HG03442 (cell line): Measurements from ENCODE around the gene ZNF33A.
A peak's percentile ranks its signal among the peaks of the same experiment; 100 is the strongest.
"Not testable (repeated sequence)": the region's sequence is repeated elsewhere in the genome, so short reads cannot be mapped to it uniquely, and the experiment has no call there.

Experiments
- ATAC-seq: cut with Tn5 transposase; IDR thresholded peaks from one replicate; pipeline ENCODE4 v1.9.1; 2021; ENCODE audit warnings: mild to moderate bottlenecking, moderate library complexity; ENCODE audit not compliant: unreplicated experiment

The ZNF33A gene

DNA sequence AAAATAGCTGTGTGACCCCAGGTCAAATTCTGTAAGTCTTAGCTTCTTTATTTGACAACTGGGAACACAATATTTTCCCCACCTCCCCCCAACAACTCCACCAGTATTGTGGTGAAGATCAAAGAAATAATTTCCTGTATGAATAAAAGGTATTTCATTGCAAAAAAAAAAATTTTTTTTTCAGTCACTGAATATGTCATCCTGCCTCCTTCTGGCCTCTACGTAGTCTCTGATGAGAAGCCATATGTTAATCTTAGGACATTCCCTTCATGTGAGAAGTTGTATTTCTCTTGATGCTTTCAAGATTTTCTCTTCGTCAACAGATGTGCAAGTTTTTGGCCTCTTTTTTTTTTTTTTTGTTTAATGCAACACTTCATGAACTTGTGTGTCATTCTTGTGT is 33.0 kb downstream of the ZNF33A start:
- no peak for ATAC-seq

DNA sequence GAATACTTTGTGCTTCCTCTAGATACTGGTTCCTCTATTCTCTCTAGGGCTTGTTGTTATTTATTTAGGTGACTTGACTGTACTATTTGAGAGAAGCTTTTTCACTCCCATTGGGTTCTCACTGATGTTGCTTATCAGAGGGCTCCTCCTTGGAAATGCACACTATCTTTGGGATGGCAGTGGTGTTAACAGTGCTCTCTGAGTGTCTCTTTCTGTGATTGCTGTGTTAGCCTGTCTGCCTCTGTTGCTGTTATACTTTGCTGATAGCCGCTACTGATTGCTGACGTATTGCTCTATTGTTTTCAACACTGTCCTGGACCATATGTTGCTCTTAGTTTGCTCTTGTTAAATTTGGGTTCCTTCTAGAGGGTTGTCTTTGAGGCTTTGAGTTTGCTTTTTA is 34.7 kb downstream of the ZNF33A start:
- ATAC-seq = no peak

DNA sequence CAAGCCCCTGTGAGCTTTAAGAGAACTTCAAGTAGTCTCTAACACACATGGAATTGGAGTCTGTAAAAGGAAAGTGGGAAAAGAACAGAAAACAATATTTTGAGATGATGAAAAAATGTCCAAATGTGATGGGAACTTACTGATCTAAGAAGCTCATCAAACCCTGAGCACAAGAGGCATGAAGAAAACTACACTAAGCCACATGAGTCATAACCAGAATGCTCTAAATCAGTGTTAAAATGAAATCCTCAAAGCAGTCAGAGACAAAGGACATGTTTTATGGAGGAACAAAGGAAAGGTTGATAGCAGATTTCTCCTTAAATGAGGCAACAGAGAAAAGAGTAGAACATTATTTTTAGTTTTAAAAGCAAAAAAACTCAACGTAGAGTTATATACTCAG is 37.2 kb downstream of the ZNF33A start:
- ATAC-seq = peak; percentile 85

DNA sequence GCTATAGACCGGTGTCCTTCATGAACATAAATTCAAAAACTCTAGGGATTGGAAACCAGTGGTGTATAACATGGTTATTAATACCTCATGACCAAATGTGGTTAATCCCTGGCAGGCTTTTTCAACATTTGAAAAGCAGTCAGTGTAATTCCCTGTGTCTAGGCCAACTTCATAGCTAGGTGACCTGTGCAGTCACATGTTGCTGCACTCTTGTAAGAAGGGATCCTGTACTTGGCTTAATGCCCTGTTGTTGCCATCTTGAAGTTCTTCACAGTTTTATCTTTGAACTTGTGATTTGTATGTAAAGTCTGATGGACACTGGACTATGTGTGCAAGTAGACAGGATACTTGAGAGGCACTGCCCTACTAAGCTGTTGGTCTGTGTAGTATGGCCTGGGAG is 39.7 kb downstream of the ZNF33A start:
- no peak for ATAC-seq

DNA sequence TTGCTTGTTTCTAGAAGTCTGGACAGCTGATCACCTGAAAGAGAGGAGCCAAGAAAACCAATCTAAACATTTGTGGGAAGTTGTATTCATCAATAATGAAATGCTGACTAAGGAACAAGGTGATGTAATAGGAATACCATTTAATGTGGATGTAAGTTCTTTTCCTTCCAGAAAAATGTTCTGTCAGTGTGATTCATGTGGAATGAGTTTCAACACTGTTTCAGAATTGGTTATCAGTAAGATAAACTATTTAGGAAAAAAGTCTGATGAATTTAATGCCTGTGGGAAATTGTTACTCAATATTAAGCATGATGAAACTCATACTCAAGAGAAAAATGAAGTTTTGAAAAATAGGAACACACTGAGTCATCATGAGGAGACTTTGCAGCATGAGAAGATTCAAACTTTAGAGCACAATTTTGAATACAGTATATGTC is 43.9 kb downstream of the ZNF33A start:
- ATAC-seq = no peak

DNA sequence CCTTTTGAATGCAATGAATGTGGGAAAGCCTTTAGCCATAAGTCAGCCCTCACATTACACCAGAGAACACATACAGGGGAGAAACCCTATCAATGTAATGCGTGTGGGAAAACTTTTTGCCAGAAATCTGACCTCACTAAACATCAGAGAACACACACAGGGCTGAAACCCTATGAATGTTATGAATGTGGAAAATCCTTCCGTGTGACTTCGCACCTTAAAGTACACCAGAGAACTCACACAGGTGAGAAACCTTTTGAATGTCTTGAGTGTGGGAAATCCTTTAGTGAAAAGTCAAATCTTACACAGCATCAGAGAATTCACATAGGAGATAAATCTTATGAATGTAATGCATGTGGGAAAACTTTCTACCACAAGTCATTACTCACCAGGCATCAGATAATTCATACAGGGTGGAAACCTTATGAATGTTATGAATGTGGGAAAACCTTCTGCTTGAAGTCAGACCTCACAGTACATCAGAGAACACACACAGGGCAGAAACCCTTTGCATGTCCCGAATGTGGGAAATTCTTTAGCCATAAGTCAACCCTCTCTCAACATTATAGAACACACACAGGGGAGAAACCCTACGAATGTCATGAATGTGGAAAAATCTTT is 44.9 kb downstream of the ZNF33A start:
- ATAC-seq = not testable (repeated sequence)

DNA sequence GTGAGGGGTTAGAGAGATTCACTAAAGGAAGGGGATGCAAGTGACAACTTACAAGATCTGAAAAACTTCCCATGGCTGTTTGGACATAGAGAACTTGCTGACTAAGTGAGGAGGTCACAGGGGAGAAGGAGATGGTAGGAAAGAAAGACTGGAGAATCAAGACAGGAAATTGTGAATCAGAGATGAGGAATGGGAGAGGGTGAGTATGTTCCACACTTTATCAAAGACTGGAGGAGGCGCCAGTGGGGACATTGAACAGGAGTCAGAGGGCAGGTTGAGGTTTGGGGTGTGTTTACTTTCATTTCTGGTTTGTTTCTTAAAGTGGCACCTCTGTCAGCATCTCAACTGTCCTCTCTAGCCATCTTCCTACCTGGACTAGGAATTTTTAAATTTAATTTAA is 59.2 kb downstream of the ZNF33A start:
- ATAC-seq = not testable (repeated sequence)

DNA sequence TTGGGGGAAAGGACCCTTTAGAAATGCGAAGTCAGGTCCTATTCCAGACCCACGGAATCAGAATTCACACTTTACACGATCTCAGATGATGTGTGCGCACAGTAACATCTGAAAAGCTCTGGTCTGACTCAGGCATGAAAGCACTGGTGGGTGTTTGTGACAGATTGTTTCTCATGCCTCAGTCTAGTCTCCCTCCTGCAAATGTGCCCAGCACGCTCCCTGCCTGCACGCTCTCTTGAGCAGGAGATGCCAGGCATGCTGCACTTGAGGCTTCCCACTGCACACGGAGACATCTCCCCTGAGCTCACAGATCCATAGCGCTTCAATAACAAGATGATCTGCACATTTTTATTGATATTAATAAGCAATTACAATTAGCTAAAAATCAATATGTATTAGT is 60.0 kb downstream of the ZNF33A start:
- ATAC-seq = no peak

DNA sequence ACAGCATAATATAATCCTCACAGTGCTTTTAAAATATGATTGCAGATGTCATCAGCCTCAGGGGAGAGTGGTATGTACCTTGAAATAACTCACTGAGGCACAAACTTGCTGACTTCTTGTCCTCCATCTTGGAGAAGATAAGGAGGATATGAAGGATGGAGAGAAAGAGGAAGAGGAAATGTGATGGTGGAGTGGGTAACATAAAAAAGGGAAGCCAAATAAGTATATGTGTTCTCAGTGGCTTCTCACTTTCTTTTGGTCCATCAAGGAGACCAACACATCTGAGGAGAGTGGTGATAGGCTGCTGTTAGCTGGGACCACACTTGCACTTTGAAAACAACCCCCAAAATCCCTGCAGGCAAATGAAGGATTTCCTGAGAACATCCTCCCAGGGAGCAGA is 62.1 kb downstream of the ZNF33A start:
- ATAC-seq = no peak

DNA sequence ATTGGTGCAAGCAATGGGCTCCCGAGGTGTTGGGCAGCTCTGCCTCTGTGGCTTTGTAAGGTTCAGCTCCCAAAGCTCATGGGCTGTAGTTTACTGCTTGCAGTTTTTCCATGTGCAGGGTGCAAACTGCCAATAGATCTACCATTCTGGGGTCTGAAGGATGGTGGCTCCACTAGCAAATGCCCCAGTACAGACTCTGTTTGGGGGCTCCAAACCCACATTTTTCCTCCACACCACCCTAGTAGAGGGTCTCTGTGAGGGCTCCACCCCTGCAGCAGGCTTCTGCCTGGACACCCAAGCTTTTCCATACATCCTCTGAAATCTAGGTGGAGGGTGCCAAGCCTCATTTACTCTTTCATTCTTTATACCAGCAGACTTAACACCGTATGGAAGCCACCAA is 66.2 kb downstream of the ZNF33A start:
- ATAC-seq = no peak

DNA sequence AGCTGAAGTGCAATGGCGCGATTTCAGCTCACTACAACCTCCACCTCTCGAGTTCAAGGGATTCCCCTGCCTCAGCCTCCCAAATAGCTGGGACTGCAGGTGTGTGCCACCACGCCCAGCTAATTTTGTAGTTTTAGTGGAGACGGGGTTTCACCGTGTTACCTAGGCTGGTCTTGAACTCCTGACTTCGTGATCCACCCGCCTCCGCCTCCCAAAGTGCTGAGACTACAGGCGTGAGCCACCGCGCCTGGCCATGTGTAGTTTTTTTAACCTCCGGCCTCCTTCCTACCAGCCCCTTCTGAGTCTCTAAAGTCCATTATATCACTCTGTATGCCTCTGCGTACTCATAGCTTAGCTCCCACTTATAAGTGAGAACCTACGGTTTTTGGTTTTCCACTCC is 82.8 kb downstream of the ZNF33A start:
- ATAC-seq = not testable (repeated sequence)

DNA sequence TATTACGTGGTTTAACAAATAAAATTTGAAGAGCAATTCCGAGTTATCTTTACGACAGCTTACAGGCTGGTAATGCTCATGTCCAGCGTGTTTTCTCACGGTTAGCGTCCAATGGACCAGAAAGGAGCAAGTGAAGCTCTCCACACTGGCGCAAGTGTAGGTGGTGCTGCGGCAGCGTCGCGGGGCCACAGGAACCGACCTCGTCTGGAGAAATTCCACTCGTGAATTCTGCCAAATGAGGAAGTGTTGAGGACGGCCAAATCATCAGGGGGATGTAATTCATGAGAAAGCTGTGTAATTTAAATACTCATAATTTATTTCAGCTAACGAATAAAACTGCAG is 83.3 kb downstream of the ZNF33A start:
- peak; percentile 12 for ATAC-seq

DNA sequence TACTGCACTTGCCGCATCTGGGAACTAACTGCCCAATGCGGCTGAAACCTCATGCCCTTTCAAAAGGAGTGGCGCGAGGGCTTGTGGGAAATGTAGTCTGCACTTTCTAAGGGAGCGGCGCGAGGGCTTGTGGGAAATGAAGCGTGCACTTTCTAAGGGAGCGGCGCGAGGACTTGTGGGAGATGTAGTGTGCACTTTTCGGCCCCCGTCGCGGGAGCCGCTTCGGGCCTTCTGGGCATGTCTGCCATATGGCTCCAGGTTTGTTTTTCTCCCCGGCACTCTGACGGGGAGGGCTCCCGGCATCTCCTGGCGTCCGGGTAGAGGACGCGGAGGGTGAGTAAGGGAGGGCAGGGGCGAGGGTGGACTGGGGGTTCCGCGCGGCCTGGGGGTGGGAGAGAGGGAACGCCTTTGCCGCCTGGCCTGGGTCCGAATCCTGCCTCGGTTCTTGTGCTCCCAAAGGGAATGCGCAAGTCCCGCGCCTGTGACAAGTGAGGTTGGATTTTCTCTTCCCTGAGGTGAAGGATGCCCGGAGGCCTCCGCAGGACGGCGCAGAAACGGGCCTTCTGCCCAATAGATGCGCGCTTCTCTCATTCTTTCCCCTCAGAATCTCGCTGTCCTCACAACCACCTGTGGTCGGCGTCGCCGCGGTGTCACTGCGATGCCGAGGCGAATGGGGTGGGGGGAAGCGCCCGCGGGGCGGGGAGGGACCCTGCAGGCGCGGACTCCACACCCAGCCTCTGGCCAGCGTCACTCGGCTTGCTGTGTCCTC is 83.9 kb downstream of the ZNF33A start, which contains the start of gene ZNF37A:
ZNF37A (plus strand) TSS at position 180 of the 769 bp plus-strand sequence. CDS start 2,281 bp downstream, outside the sequence.
- peak; percentile 97 for ATAC-seq

DNA sequence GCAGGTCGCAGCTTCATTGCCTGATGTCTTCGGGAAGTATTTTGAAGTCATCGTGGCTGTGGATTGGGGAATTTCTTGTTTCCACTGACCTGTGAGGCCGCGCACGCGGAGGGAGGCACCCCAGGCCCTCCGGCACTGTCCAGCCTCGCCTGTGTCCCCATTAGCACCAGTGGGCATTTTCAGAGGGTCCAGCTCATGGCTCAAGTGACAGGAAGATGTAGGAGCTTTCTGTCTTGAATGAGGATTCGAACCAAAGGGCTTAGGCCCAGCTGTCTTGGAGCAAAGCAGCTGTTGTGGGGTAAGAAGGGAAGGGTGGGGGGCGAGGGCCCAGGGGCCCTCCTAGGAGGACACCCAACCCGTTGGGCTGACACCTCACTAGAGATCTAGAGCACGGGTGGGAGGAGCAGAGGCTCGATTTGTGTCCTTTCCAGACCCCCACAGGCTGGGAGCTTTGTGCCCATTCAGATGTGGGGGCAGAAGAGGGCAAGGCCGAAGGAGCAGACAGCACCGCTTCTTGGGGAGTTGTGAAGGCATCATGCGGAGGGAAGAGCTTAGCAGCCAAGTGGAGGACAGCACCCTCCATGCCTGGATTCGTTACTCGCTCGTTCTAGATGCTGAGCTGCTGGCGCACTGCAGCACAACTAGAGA is 84.6 kb downstream of the ZNF33A start:
- ATAC-seq = no peak

DNA sequence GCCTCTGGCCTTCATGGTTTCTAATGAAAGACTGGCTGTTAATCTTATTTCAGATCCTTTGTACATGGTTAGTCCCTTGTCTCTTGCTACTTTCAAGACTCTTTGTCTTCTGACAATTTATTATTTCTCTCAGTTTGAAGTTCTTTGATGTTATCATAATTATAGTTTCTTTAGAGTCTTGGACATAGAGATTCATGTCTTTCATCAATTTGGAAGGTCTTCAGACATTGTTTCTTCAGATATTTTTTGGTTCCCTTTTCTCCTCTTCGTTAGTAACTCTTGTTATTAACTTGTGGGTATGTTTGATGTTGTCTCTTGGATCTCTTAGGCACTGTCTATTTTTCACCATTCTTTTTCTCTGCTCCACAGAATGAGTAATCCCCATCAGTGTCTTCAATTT is 92.4 kb downstream of the ZNF33A start:
- ATAC-seq = no peak

DNA sequence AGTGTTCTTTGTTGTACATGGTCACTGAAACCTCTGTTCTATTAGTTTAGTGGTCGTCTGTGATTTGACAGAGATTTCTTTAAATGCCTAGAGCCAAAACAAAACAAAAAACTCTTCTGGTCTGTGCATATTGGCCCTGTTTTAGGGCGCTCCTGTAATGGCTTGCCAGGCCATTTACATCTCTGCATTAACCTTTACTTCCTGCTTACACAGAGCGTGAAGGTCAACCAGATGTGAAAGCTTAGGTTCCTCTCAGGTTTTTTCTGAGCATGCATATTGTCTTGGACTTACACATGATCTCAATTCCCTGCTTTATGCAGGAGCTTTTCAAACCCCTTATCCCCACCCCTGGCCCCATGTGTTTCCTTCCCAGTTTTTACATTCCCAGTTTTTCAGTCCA is 93.3 kb downstream of the ZNF33A start:
- ATAC-seq = no peak

DNA sequence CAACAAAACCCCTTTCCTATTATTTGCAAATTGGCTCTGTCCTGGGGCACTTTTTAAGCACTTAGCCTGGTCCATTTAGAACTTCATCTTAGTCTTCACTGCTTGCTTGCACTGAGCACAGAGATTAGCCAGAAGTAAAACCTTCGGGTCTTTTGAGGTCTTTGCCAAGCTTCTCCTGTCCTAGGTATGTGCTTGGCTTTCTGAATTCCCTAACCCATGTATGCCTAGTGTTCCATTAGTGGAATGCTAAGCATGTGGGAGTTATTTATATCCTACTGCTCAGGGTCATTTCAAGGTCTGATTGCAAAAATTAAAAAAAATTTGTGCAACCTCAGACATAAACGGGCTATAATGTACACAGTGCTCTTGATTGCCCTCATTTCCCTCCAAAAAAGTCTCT is 101.7 kb downstream of the ZNF33A start:
- ATAC-seq = no peak
